HepG2 (cell line): ENCODE data around the gene TCERG1L. TPM values are rescaled to one million over a fixed set of nuclear protein-coding genes. Genes with fewer than 3 reads are reported as not detected.

Experiments used
- ATAC-seq: fragments of 200-7000 bp; cut with Tn5 transposase; 3 replicates; pipeline ENCODE4 v1.9.1; 2020; ENCODE audit warnings: mild to moderate bottlenecking, moderate library complexity
- BruUV-seq: library from RNA; stranded (reverse); fragments of 400-500 nt; replicated peaks from 2 replicates; lab custom pipeline; 2021; lab: Mats Ljungman, UMichigan
- CTCF ChIA-PET: fragments of 300-600 bp; formaldehyde crosslinking; extraction: SDS; loops from one replicate; lab custom pipeline; 2021; ENCODE audit warnings: low total read pairs, inconsistent platforms, low intra/inter-chr PET ratio; lab: Yijun Ruan, JAX
- POLR2A ChIA-PET: fragments of 350-600 bp; sonication (Branson Sonifier 250); formaldehyde crosslinking; loops from one replicate; lab custom pipeline; 2020; ENCODE audit warnings: antibody characterized with exemption, inconsistent platforms; lab: Yijun Ruan, JAX
- DNase-seq: peaks from one replicate; pipeline ENCODE4 v3.0.0-alpha.2; 2015; ENCODE audit warnings: low spot score
- FAIRE-seq: peaks from 3 replicates; lab custom pipeline; 2011; peaks lifted over from hg19 to GRCh38; lab: Jason Lieb, UNC
- H2AFZ ChIP-seq: one replicate; pipeline ENCODE4 v1.6.1; 2011; ENCODE audit warnings: low read length, inconsistent platforms
- H3K27ac ChIP-seq: fragments of 300-600 bp; 3 replicates; pipeline ENCODE4 v1.8.0; 2011; ENCODE audit warnings: mixed run types, mild to moderate bottlenecking, mixed read lengths, low read length, inconsistent platforms; ENCODE audit not compliant: insufficient read depth; ENCODE audit errors: extremely low read length
- H3K27me3 ChIP-seq, 2 experiments: fragments of 200-600 bp in 1 of 2; 2 replicates in 1 of 2; 3 replicates in 1 of 2; pipeline versions ENCODE4 v1.6.0 to v1.8.0; 2011; ENCODE audit warnings: low read length in 2 of 2, mild to moderate bottlenecking in 2 of 2, moderate library complexity in 2 of 2, inconsistent platforms in 1 of 2; ENCODE audit not compliant: insufficient read depth in 2 of 2, control insufficient read depth in 1 of 2
- H3K36me3 ChIP-seq, 2 experiments: fragments of 200-600 bp in 1 of 2; replicated peaks in 1 of 2; 2 replicates in 1 of 2; 3 replicates in 1 of 2; pipeline versions ENCODE4 v1.5.1 to v1.8.0; 2011; ENCODE audit warnings: low read length in 2 of 2, inconsistent platforms in 1 of 2; ENCODE audit not compliant: insufficient read depth in 2 of 2, control insufficient read depth in 1 of 2
- H3K4me1 ChIP-seq: 2 replicates; pipeline ENCODE4 v1.5.1; 2012; ENCODE audit warnings: low read length, inconsistent platforms; ENCODE audit not compliant: insufficient read depth
- H3K4me2 ChIP-seq: 2 replicates; pipeline ENCODE4 v1.6.0; 2011; ENCODE audit warnings: low read depth, low read length, inconsistent platforms
- H3K4me3 ChIP-seq, 3 experiments: fragments of 200-600 bp in 1 of 3; sonication (generic), shearing (Covaris generic) in 1 of 3; replicated peaks in 1 of 3; 2 replicates each; pipeline ENCODE4 v1.5.1; 2011 to 2016; ENCODE audit warnings: low read length in 3 of 3, inconsistent platforms in 2 of 3, low read depth in 2 of 3, mild to moderate bottlenecking in 2 of 3, control low read depth in 1 of 3, mixed read lengths in 1 of 3; ENCODE audit not compliant: insufficient read depth in 1 of 3
- H3K79me2 ChIP-seq: one replicate; pipeline ENCODE4 v1.6.1; 2011; ENCODE audit warnings: low read length, inconsistent platforms; ENCODE audit not compliant: insufficient read depth
- H3K9ac ChIP-seq: 2 replicates; pipeline ENCODE4 v1.6.0; 2011; ENCODE audit warnings: mild to moderate bottlenecking, low read depth, low read length, inconsistent platforms; ENCODE audit not compliant: insufficient read depth
- H3K9me3 ChIP-seq: 2 replicates; pipeline ENCODE4 v1.5.1; 2012; ENCODE audit warnings: mild to moderate bottlenecking, low read length
- H4K20me1 ChIP-seq: 2 replicates; pipeline ENCODE4 v1.6.0; 2011; ENCODE audit warnings: inconsistent platforms, mild to moderate bottlenecking, low read length, moderate library complexity; ENCODE audit not compliant: insufficient read depth
- FOSL1 ChIP-seq: sonication (generic); formaldehyde crosslinking; IDR thresholded peaks from 2 replicates; pipeline ENCODE4 v1.9.0; 2021; ENCODE audit warnings: missing genetic modification reagents, borderline replicate concordance
- KMT2B ChIP-seq: IDR thresholded peaks from 2 replicates; pipeline ENCODE4 v1.6.1; 2016; ENCODE audit warnings: missing genetic modification reagents, missing compliant biosample characterization
- MAZ ChIP-seq, 2 experiments: sonication (generic) in 1 of 2; formaldehyde crosslinking in 1 of 2; IDR thresholded peaks; 2 replicates each; pipeline versions ENCODE4 v1.5.0 to v1.6.1; 2012 to 2020; ENCODE audit warnings: low read depth in 2 of 2, mild to moderate bottlenecking in 2 of 2, borderline replicate concordance in 1 of 2, improper control_type of control experiment in 1 of 2, low read length in 1 of 2, missing genetic modification reagents in 1 of 2, moderate library complexity in 1 of 2
- NAIF1 ChIP-seq: sonication (generic); formaldehyde crosslinking; IDR thresholded peaks from 2 replicates; pipeline ENCODE4 v1.5.0; 2020; ENCODE audit warnings: mild to moderate bottlenecking, missing genetic modification reagents, borderline replicate concordance
- SAFB2 ChIP-seq: sonication (generic); formaldehyde crosslinking; IDR thresholded peaks from 2 replicates; pipeline ENCODE4 v1.5.1; 2020; ENCODE audit warnings: missing genetic modification reagents, low read depth, mild to moderate bottlenecking, borderline replicate concordance
- SAP130 ChIP-seq: IDR thresholded peaks from 2 replicates; pipeline ENCODE4 v1.6.1; 2016; ENCODE audit warnings: low read depth
- SUZ12 ChIP-seq: fragments of 150-350 bp; IDR thresholded peaks from 2 replicates; pipeline ENCODE4 v1.6.1; 2014; ENCODE audit warnings: low read depth, low read length
- TEAD2 ChIP-seq: sonication (generic); formaldehyde crosslinking; IDR thresholded peaks from 2 replicates; pipeline ENCODE4 v1.9.0; 2021; ENCODE audit warnings: missing genetic modification reagents
- ZNF230 ChIP-seq: sonication (generic); formaldehyde crosslinking; IDR thresholded peaks from 2 replicates; pipeline ENCODE4 v1.4.0; 2020; ENCODE audit warnings: mild to moderate bottlenecking, missing genetic modification reagents
- ZNF616 ChIP-seq: sonication (generic); formaldehyde crosslinking; IDR thresholded peaks from 2 replicates; pipeline ENCODE4 v1.5.0; 2020; ENCODE audit warnings: low read depth, mild to moderate bottlenecking, missing genetic modification reagents
- ZNF670 ChIP-seq: sonication (generic); formaldehyde crosslinking; IDR thresholded peaks from 2 replicates; pipeline ENCODE4 v1.8.0; 2022; ENCODE audit warnings: mild to moderate bottlenecking, missing genetic modification reagents, borderline replicate concordance
- ZNF775 ChIP-seq: sonication (generic); formaldehyde crosslinking; IDR thresholded peaks from 2 replicates; pipeline ENCODE4 v1.4.0; 2020; ENCODE audit warnings: missing genetic modification reagents, mild to moderate bottlenecking, moderate library complexity, borderline replicate concordance
- WGBS: methylation state at CpG from one replicate; pipeline ENCODE4 v1.1.6; 2017; ENCODE audit warnings: low lambda C conversion rate; 5-methylcytosine and 5-hydroxymethylcytosine counted together
- in situ Hi-C: cut with HindIII; loops from 2 replicates; pipeline ENCODE4 v1.10.0; 2017; ENCODE audit warnings: low pct_unique_long_range_greater_than_20kb; ENCODE audit not compliant: extremely low pct_ligation_motif_present
- intact Hi-C: fragments of 100-400 bp; cut with micrococcal nuclease; formaldehyde crosslinking; loops from one replicate; pipeline ENCODE4 v1.10.0; 2022; ENCODE audit not compliant: unreplicated experiment
- polyA plus RNA-seq, 8 experiments: library from polyadenylated mRNA; depleted of rRNA in 3 of 8; stranded (reverse) in 7 of 8; unstranded in 1 of 8; fragments of >200 nt; fragmentation: Illumina TruSeq in 4 of 8; extraction: Trizol in 4 of 8; gene quantifications; 2 replicates each; pipeline versions ENCODE4 v1.2.1 to v1.2.3, GENCODE V29; 2011 to 2016; ENCODE audit warnings: low read depth in 4 of 8, missing spikeins in 1 of 8, mixed read lengths in 1 of 8; ENCODE audit not compliant: insufficient read depth in 1 of 8
- total RNA-seq, 5 experiments: library from RNA; depleted of rRNA; stranded (reverse); fragments of >200 nt; fragmentation: Illumina TruSeq; extraction: Trizol; gene quantifications; 2 replicates each; pipeline ENCODE4 v1.2.3, GENCODE V29; 2016; ENCODE audit warnings: low read depth in 1 of 5
- TF ChIP-seq, protein P1 (sequence below): sonication (generic); formaldehyde crosslinking; conservative IDR thresholded peaks from 2 replicates; pipeline ENCODE4 v1.8.0; 2022; ENCODE audit warnings: missing genetic modification reagents

TCERG1L gene
- total and polyA plus RNA-seq, 2 of the 13 experiments (the other 11 are each of a cell fraction or from before 2014, with no cell fraction given) = not detected

GRCh38 chr10:131161087-131161486 lies 150.4 kb downstream of the TCERG1L start:
- no TSS peak for BruUV-seq
- peaks cover 3 to 44% of the 10 kb centered on the region in 2 experiments; a peak in 3 of 5 replicates for H3K27me3 ChIP-seq
- ATAC-seq = no peak
- CTCF ChIA-PET = no interaction called here
- POLR2A ChIA-PET = no interaction called here
- intact Hi-C loops (no loop called here), in situ Hi-C loops (no loop called here)
- no peaks in the 10 kb centered on the region for H3K4me1 ChIP-seq
- H3K9me3 ChIP-seq = no peaks in the 10 kb centered on the region
- no peaks in the 10 kb centered on the region for H4K20me1 ChIP-seq
- WGBS = 24% methylated on average over 7 of the region's 8 CpGs
- H3K36me3 ChIP-seq = no peaks in the 10 kb centered on the region
- no peaks in the 10 kb centered on the region for H3K79me2 ChIP-seq
- H3K4me2 ChIP-seq = no peak overlapping the region
- FAIRE-seq = no peak
- no peak overlapping the region for H3K9ac ChIP-seq
- H3K27ac ChIP-seq = no peak overlapping the region
- H3K4me3 ChIP-seq = no peak overlapping the region
- H2AFZ ChIP-seq = no peak overlapping the region
- DNase-seq = no peak
- TF ChIP-seq NAIF1 = no peak
- TF ChIP-seq, protein P1, sequence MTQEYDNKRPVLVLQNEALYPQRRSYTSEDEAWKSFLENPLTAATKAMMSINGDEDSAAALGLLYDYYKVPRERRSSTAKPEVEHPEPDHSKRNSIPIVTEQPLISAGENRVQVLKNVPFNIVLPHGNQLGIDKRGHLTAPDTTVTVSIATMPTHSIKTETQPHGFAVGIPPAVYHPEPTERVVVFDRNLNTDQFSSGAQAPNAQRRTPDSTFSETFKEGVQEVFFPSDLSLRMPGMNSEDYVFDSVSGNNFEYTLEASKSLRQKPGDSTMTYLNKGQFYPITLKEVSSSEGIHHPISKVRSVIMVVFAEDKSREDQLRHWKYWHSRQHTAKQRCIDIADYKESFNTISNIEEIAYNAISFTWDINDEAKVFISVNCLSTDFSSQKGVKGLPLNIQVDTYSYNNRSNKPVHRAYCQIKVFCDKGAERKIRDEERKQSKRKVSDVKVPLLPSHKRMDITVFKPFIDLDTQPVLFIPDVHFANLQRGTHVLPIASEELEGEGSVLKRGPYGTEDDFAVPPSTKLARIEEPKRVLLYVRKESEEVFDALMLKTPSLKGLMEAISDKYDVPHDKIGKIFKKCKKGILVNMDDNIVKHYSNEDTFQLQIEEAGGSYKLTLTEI (CRISPR knock-in tag) = no peak
- TF ChIP-seq ZNF616 = no peak
- no peak for TF ChIP-seq ZNF775 (CRISPR knock-in tag)
- TF ChIP-seq SAFB2 = no peak
- TF ChIP-seq FOSL1 = no peak
- no peak for TF ChIP-seq ZNF230 (CRISPR knock-in tag)
- no peak for TF ChIP-seq MAZ (IDR thresholded peaks at IDR 0.05; ENCODE audit: borderline replicate concordance, low read depth, low read length)
- TF ChIP-seq MAZ (CRISPR knock-in tag; IDR thresholded peaks at IDR 0.05; ENCODE audit: low read depth) = no peak
- no peak for TF ChIP-seq SAP130
- no peak for TF ChIP-seq ZNF670 (CRISPR knock-in tag)
- no peak for TF ChIP-seq KMT2B
- no peak for TF ChIP-seq SUZ12
- TF ChIP-seq TEAD2 (CRISPR knock-in tag) = no peak
